ENCODE results near the gene LIPC.

LIPC gene

GRCh38 chr15:58475573-58476524 is 44.1 kb downstream of the LIPC start:
- DNase-seq (ENCODE audit: low read depth) = no peak

- no peak for DNase-seq (ENCODE audit: low read depth)
These were observed 44.9 kb downstream of the LIPC start for GRCh38 chr15:58476525-58477162.

GRCh38 chr15:58477170-58477569 is 45.4 kb downstream of the LIPC start:
- no peak for DNase-seq (ENCODE audit: low read depth)

GRCh38 chr15:58478035-58478434 is 46.2 kb downstream of the LIPC start:
- no peak for DNase-seq (ENCODE audit: low read depth)

GRCh38 chr15:58478579-58478978 is 46.8 kb downstream of the LIPC start:
- no peak for DNase-seq (ENCODE audit: low read depth)

GRCh38 chr15:58479941-58480340 is 48.1 kb downstream of the LIPC start:
- no peak for DNase-seq (ENCODE audit: low read depth)

- DNase-seq (ENCODE audit: low read depth) = no peak
These were observed 51.6 kb downstream of the LIPC start for GRCh38 chr15:58483376-58483775.

GRCh38 chr15:58484791-58485600 is 53.2 kb downstream of the LIPC start:
- no peak for DNase-seq (ENCODE audit: low read depth)

- no peak for DNase-seq (ENCODE audit: low read depth)
These were observed 54.3 kb downstream of the LIPC start for GRCh38 chr15:58486062-58486461.

- DNase-seq (ENCODE audit: low read depth) = no peak
These were observed 54.8 kb downstream of the LIPC start for GRCh38 chr15:58486564-58486963.

- DNase-seq (ENCODE audit: low read depth) = no peak
These were observed 55.4 kb downstream of the LIPC start for GRCh38 chr15:58487041-58487723.

- no peak for DNase-seq (ENCODE audit: low read depth)
These were observed 55.9 kb downstream of the LIPC start for GRCh38 chr15:58487724-58488120.

GRCh38 chr15:58489289-58490085 is 57.7 kb downstream of the LIPC start:
- no peak for DNase-seq (ENCODE audit: low read depth)

- DNase-seq (ENCODE audit: low read depth) = no peak
These were observed 58.5 kb downstream of the LIPC start for GRCh38 chr15:58490086-58490887.

- DNase-seq (ENCODE audit: low read depth) = no peak
These were observed 59.2 kb downstream of the LIPC start for GRCh38 chr15:58490888-58491473.

GRCh38 chr15:58491499-58492202 is 59.9 kb downstream of the LIPC start:
- no peak for DNase-seq (ENCODE audit: low read depth)

- no peak for DNase-seq (ENCODE audit: low read depth)
These were observed 61.0 kb downstream of the LIPC start for GRCh38 chr15:58492661-58493397.

GRCh38 chr15:58494567-58494966 is 62.8 kb downstream of the LIPC start:
- DNase-seq (ENCODE audit: low read depth) = no peak
